Measurements from ENCODE around the gene MOB2.

DNA sequence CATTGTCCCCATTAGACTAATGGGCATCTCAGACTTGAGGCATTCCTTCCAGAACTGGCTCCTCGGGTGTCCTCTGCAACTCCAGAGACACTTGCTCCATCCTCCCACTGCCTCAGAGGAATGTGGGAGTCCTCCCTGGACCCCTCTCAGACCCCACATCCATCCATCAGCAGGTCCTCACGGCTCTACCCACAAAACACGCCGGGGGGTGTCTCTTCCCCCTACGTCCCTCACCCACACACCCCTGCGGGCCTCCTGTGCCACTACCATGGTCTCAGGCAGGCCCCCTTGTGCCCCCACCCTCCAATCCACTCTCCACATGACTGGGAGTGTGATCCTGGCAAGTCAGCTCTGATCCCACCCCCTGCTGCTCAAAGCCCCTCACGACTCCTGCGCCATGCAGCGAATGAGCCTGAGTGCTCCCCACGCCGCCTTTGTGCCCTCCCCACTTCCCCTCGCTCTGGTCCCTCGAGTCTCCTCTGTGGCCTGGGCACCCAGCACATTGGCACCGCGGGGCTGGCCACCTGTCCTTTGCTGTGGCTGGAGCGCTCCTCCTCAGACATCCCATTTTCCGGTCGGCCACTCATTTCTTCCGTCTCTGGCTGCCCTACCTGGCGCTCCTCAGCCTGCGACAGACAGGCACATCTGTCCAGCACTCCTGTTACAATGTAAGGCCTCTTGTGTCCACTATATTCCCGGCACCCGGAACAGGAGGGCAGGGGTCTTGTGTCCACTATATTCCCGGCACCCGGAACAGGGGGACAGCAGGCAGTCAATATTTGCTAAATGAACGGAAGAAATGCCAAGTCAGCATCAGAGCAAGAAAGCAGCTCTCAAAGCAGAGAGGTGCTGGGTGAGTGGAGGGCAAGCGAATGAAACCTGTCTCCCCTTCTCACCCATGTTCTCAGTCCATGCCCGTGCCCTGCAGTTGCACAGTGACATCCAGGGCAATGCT lies 14.2 kb upstream of the MOB2 start:
- TF ChIP-seq, protein P1, sequence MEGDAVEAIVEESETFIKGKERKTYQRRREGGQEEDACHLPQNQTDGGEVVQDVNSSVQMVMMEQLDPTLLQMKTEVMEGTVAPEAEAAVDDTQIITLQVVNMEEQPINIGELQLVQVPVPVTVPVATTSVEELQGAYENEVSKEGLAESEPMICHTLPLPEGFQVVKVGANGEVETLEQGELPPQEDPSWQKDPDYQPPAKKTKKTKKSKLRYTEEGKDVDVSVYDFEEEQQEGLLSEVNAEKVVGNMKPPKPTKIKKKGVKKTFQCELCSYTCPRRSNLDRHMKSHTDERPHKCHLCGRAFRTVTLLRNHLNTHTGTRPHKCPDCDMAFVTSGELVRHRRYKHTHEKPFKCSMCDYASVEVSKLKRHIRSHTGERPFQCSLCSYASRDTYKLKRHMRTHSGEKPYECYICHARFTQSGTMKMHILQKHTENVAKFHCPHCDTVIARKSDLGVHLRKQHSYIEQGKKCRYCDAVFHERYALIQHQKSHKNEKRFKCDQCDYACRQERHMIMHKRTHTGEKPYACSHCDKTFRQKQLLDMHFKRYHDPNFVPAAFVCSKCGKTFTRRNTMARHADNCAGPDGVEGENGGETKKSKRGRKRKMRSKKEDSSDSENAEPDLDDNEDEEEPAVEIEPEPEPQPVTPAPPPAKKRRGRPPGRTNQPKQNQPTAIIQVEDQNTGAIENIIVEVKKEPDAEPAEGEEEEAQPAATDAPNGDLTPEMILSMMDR (IDR thresholded peaks at IDR 0.05; ENCODE audit: insufficient read depth, low read depth, low read length), result no peak
- no peak for TF ChIP-seq EZH2 (IDR thresholded peaks at IDR 0.05; ENCODE audit: insufficient read depth, low read length)
